Fibroblast of pulmonary artery (primary cell): ENCODE data around the gene PTGER2.

Source experiments
- DNase-seq: peaks from one replicate; pipeline ENCODE4 v3.0.0-alpha.2; 2010; ENCODE audit warnings: low read depth
- H3K4me3 ChIP-seq: replicated peaks from 2 replicates; pipeline ENCODE4 v1.5.1; 2011; ENCODE audit warnings: low read depth, mild to moderate bottlenecking, control low read depth, low read length, moderate library complexity
- CTCF ChIP-seq: IDR thresholded peaks from 2 replicates; pipeline ENCODE4 v1.5.1; 2011; ENCODE audit warnings: mild to moderate bottlenecking, control low read depth, low read length, inconsistent platforms; ENCODE audit errors: missing control alignments

The PTGER2 gene

GRCh38 chr14:52327374-52328226, 13.5 kb downstream of the PTGER2 start:
- TF ChIP-seq CTCF = no peak
- no peak overlapping the region for H3K4me3 ChIP-seq
- DNase-seq = no peak

- H3K4me3 ChIP-seq = no peak overlapping the region
- DNase-seq = peak; percentile 46
- no peak for TF ChIP-seq CTCF
Measured at GRCh38 chr14:52328276-52328675, 14.2 kb downstream of the PTGER2 start.

DNA sequence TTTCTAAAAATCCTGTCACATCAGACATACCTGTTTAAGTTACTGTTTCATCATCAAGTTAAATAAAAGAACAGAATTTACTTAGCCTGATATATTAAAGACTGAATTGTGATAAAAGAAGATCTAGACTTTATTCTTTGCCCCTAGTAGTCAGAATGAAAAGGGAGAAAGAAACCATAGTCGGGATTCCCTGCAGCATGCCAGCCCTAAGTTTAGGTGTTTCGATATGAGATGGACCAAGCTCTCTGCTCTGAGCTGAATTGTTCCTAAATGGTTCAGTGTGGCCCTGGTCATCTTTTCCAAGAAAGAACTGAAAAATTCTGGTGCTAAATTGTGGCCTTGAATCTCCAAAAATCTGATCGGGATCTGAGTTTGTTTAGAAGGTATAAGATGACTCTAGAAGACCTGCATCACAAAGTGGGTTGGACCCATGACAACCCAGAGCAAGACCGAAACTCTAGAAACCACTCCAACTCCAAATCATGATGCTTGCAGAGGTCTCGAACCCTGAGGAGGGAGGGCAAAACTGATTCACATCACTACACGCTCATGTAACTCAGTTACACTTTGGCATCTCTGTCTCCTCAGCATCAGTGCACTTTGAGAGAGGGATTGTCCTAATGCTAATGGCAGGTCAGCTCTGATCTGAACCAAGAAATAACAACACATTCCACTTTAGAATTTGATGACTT, 15.7 kb downstream of the PTGER2 start:
- no peak overlapping the region for H3K4me3 ChIP-seq
- TF ChIP-seq CTCF = no peak
- no peak for DNase-seq

- no peak for TF ChIP-seq CTCF
- no peak for DNase-seq
- H3K4me3 ChIP-seq = no peak overlapping the region
Measured at GRCh38 chr14:52332269-52332668, 18.2 kb downstream of the PTGER2 start.

- DNase-seq = no peak
- no peak overlapping the region for H3K4me3 ChIP-seq
- TF ChIP-seq CTCF = no peak
Measured at GRCh38 chr14:52333108-52333507, 19.0 kb downstream of the PTGER2 start.

DNA sequence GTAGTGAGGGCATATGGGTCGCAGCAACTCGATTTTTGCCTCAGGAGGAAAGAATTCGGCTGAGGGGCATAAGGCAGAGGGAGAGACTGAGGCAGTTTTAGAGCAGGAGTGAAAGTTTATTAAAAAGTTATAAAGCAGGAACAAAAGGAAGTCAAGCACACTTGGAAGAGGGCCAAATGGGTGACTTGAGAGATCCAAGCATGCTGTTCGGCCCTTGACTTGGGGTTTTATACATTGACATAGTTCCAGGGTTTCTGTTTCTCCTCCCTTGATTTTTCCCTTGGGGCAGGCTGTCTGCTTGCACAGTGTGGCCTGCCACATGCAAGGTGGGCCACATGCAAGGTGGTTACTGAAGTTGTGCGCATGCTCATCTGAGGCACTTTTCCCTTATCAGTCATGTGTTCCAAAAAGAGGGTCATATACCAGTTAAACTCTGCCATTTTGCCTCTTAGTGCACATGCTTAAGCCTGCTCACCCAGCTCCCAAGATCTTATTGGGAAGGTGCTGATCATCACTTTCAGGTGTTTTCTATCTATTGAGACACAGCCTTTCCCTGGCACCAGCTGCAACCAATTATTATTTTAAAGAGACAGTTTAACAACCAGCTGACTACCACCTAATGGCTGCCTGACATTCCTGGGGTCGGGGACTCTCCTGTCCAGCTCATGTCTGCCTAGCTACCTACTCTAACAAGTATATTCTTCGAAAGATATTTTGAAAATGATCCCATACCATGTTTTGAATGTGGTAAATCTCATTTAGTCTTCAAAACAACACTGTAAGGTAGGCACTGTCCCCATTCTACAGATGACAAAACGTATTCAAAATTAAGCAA, 19.9 kb downstream of the PTGER2 start:
- peak; percentile 41 for DNase-seq
- no peak for TF ChIP-seq CTCF
- no peak overlapping the region for H3K4me3 ChIP-seq
